ENCODE data around the gene RBP5. TPM values are rescaled to one million over a fixed set of nuclear protein-coding genes. Genes with fewer than 3 reads are reported as not detected.

The RBP5 gene
- total RNA-seq, 1 experiment from 2014 or later = 2.7 TPM

- Histone ChIP-seq H4K5ac (ENCODE audit: insufficient read length, low read depth, low read length) (no peak overlapping the region), H2BK15ac (ENCODE audit: low read depth, low read length) (no peak overlapping the region), H2AK5ac (ENCODE audit: insufficient read length, low read length) (no peak overlapping the region), H4K91ac (ENCODE audit: insufficient read length, low read depth, low read length) (no peak overlapping the region), H3K79me2 (ENCODE audit: insufficient read depth, low read length) (no peaks in the 10 kb centered on the region), H2AFZ (ENCODE audit: low read length) (no peak overlapping the region), H3K27me3 (ENCODE audit: insufficient read depth, low read length) (no peaks in the 10 kb centered on the region), H3K4me1 (ENCODE audit: insufficient read depth, low read length) (no peaks in the 10 kb centered on the region), H2BK12ac (ENCODE audit: insufficient read length, low read depth, low read length) (no peak overlapping the region), H3K14ac (ENCODE audit: insufficient read depth, low read length) (no peak overlapping the region), H3K79me1 (ENCODE audit: insufficient read depth, low read depth, low read length, poor library complexity, severe bottlenecking) (no peaks in the 10 kb centered on the region), H4K20me1 (ENCODE audit: control insufficient read depth, insufficient read depth, insufficient read length) (no peaks in the 10 kb centered on the region), H2BK5ac (ENCODE audit: insufficient read length, low read length) (no peak overlapping the region), H3K56ac (ENCODE audit: insufficient read length, low read depth, low read length) (no peak overlapping the region), H3T11ph (ENCODE audit: low read length) (no peak overlapping the region), H2BK20ac (ENCODE audit: low read depth, low read length, poor library complexity, severe bottlenecking) (no peak overlapping the region), H3K9ac (ENCODE audit: extremely low read depth, insufficient read length, low read length) (no peak overlapping the region), H3K4ac (ENCODE audit: low read depth, low read length) (no peak overlapping the region), H2BK120ac (ENCODE audit: low read depth, low read length, poor library complexity, severe bottlenecking) (no peak overlapping the region), H3K23ac (ENCODE audit: insufficient read length, low read depth, low read length) (no peak overlapping the region), H3K23me2 (ENCODE audit: insufficient read length, low read depth, low read length, poor library complexity, severe bottlenecking) (no peaks in the 10 kb centered on the region), H3K27ac (ENCODE audit: insufficient read length, low read depth, low read length) (no peak overlapping the region), H3K9me3 (ENCODE audit: control insufficient read depth, low read depth, low read length) (no peaks in the 10 kb centered on the region), H3K18ac (ENCODE audit: insufficient read length, low read depth, low read length) (no peak overlapping the region), H3K4me2 (ENCODE audit: insufficient read depth, insufficient read length, low read length) (no peak overlapping the region), H4K8ac (replicated peaks; ENCODE audit: insufficient read length, low read depth, low read length) (no peak overlapping the region)
- H3K9me3 Mint-ChIP-seq = no peaks in the 10 kb centered on the region
- H3K4me1 Mint-ChIP-seq = no peaks in the 10 kb centered on the region
- no peaks in the 10 kb centered on the region; the same call in 1 of the 2 replicates for H3K27me3 Mint-ChIP-seq (ENCODE audit: low read depth)
- no peak for TF ChIP-seq CTCF (conservative IDR thresholded peaks at IDR 0.05)
- no peak overlapping the region for H3K4me3 Mint-ChIP-seq
- WGBS (ENCODE audit: extremely low coverage, insufficient read length, low lambda C conversion rate) = no CpG with 5 or more reads among the region's 6 CpGs
- H3K27ac Mint-ChIP-seq = no peak overlapping the region
- H3K36me3 Mint-ChIP-seq (ENCODE audit: insufficient read depth in 1 of 3, low read depth in 3 of 3) = peaks cover 2 to 40% (median 31%) of the 10 kb centered on the region in 3 experiments
- no peak for DNase-seq
Measured at GRCh38 chr12:7150841-7151240, 22.2 kb upstream of the RBP5 start.
